Stimulated activated CD8-positive, alpha-beta memory T cell treated with anti-CD3 and anti-CD28 coated beads, Interleukin-4, amount 100 ng/mL, for 24 hours (primary cell): ENCODE results near the gene MYH14.

Source experiments
- DNase-seq: peaks from one replicate; pipeline ENCODE4 v3.0.0-alpha.2; 2020; ENCODE audit warnings: low read depth

Gene MYH14

DNA sequence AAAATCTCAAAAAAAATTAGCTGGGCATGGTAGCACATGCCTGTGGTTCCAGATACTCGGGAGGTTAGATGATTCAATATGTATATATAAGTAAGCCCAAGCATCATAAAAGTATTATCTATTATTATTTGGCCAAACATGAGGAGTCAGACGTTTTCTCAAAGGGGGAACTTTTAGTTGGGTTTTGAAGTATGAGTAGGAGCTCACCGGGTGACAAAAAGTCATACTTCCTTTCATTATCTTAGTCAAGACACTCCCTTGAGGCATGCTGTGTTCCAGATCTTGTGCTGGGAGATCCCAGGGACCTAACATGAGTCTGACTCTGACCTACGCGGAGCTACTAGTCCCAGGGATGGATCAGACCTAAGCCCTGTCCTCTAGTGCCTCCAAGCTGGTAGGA, 8.2 kb upstream of the MYH14 start:
- DNase-seq = no peak

GRCh38 chr19:50196322-50196932, 7.0 kb upstream of the MYH14 start:
- DNase-seq = no peak

- DNase-seq = no peak
These were observed 6.1 kb upstream of the MYH14 start for GRCh38 chr19:50197348-50197747.

- no peak for DNase-seq
These were observed 4.8 kb upstream of the MYH14 start for GRCh38 chr19:50198431-50199258.

DNA sequence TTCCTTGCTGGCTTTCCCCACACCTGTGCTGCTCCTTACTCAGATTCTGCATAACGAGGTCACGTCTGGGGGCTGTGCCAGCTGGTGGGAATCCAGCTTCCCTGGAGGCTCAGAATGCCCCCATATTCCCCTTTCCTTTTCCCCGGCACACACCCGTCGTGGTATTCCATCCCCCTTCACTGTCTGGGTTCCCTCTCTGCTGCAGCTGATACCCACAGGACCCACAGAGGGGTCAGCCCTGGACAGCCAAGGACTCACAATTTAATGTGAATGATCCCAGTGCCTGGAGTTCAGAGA, 4.2 kb upstream of the MYH14 start:
- DNase-seq = no peak

- DNase-seq = no peak
These were observed 1.0 kb upstream of the MYH14 start for GRCh38 chr19:50202386-50202785.

GRCh38 chr19:50202962-50203280, 501 bp upstream of the MYH14 start:
- DNase-seq = no peak

DNA sequence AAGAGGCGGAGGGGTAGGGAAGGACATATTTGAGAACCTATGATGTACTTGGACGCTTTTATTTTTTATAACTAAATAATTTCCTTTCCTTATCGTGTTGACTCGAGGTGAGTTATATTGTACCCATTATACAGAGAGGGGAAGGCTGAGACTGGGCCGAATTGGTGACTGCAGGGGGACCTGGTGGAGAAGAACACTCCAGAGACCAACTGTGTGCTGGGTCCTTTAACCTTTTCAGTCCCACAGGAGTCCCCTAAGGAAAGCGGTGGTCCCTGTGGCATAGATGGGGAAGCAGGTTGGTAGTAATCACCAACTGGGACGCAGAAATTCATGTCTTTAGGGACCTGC, 633 bp downstream of the MYH14 start:
- no peak for DNase-seq

DNA sequence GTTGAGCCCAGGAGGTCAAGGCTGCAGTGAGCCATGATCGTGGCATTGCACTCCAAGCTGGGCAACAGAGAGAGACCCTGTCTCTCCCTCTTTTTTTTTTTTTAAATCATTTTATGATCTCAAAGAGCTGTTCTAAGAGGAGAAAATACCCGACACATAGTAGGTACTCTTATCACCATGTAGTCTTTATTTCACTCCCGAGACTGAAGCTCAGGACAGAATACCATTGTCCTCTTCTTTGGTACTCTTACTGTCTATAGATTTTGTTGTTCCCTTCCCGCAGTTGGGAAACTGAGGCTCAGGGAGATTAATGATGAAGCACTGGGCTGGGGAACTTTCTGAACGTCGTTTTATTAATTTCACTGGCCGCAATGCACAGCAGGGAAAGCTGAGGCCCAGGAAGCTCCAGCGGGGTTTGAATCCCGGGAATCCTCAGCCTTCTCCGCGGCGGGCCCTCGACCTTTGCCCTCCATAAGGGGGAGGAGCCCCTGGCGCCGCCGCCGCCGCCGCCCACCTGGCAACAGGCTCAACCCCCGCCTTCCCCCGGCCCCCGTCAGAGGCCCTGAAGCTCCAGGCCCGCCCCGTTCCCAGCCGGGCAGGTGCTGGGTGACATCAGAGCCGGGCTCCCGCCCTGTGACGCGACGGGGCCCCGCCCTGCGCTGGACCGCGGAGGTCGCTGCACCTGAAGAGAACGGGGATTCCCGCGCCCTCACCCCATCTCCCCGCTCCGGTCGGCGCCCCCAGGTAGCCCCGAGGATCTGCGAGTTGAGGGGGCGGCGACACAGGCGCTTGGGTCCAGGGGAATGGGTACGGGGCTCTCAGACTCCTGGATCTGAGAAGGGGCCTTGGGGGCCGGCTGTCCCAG, 1.6 kb downstream of the MYH14 start:
- DNase-seq = no peak

- no peak for DNase-seq
These were observed 2.3 kb downstream of the MYH14 start for GRCh38 chr19:50205681-50206138.

DNA sequence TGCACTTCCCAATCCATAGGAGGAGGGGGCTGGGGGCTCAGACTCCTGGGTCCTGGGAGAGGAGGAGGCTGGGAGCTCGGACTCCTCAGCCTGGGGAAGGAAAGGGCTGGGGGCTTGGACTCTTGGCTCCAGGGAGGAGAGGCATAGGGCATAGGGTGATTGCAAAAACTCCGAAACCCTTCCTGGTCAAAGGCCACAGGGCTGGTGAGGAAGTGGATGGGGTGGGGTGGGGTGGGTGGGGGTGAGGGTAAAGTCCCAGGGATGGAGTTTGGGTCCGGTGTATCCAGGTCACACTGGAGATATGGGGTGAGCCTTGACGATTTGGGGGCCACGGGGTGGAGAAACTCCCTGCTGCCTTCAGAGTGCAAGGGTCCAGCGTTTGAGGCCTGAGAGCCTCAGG, 2.8 kb downstream of the MYH14 start:
- no peak for DNase-seq

- DNase-seq = no peak
These were observed 4.3 kb downstream of the MYH14 start for GRCh38 chr19:50207730-50208129.

GRCh38 chr19:50209131-50209530, 5.7 kb downstream of the MYH14 start:
- DNase-seq = no peak

- DNase-seq = no peak
These were observed 7.0 kb downstream of the MYH14 start for GRCh38 chr19:50210425-50210824.

- no peak for DNase-seq
These were observed 10.5 kb downstream of the MYH14 start for GRCh38 chr19:50213925-50214324.

GRCh38 chr19:50214699-50215543, 11.5 kb downstream of the MYH14 start:
- DNase-seq = no peak

GRCh38 chr19:50215820-50216219, 12.4 kb downstream of the MYH14 start:
- DNase-seq = no peak

DNA sequence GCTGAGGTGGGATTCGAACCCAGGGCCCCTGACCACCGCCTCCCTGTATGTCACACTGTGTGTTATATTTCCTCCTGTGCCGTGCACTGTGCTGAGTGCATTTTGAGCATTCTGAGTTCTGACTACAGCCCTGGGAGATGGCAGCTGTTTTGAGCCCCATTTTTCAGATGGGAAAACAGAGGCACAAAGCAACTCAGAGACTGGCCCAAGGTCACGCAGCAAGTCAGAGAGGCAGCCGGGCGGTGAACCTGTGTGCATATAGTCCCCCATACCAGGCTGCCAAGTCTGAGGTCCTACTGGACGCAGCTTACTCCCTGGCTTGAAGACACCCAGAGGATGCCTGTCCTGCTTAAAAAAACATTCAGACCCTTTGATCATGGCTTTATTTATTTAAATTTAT, 17.7 kb downstream of the MYH14 start:
- no peak for DNase-seq

DNA sequence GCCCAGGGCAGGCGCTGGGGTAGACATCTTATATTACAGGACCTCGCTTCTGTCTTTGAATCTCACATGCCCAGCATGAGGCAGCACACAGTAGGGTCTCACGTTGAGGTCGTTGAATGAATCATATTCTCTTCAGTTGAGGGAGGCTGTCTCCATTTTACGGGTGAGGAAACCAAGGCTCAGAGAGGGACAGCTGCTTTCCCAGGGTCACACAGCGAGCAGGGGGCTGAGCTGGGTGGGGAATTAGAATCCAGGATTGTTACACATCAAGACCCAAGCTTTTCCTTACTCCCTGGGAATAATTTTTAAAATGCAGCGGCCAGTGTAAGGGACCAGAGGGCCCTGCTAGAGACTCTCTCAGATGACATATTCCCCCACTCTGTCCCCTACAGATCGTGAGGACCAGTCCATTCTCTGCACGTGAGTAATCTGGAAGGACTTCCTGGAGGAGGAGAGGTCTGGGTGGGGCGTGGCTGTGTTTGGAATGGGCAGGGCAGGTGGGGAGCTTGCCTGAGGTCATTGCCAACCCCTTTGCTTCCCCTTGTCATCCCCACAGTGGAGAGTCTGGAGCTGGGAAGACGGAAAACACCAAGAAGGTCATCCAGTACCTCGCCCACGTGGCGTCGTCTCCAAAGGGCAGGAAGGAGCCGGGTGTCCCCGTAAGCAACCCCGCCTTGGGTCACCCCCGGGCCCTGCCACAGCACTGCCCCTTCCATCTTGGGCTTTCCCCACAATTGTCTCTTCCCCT, 19.4 kb downstream of the MYH14 start:
- DNase-seq = no peak

- no peak for DNase-seq
These were observed 20.0 kb downstream of the MYH14 start for GRCh38 chr19:50223439-50223716.

DNA sequence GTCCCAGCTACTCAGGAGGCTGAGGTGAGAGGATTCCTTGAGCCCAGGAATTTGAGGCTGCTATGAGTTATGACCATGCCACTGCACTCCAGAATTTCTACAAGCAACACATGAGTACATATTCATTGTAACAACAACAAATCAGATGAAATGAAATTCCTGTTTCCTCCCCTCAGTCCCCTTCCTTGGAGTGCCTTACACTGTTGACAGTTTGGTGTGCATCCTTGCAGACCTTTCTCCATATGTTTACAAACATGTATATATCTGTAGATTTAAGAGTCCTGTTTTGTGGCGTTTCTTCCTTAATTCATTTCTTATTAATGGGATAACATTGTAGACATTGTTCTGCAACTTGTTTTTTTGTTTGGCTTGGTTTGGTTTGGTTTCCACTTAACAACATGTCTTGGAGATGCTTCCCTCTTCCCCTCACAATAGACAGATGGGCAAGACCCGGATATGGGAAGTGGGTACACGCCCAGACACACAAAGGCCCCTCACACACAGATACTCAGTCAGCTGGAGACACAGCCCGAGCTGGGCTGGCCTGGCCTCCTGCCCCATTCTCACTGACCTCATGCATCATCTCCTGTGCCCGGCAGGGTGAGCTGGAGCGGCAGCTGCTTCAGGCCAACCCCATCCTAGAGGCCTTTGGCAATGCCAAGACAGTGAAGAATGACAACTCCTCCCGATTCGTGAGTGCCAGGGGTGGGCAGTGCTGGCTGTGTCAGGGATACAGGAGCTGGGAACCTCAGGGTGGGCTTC, 21.7 kb downstream of the MYH14 start:
- DNase-seq = no peak
